ENCODE results near the gene FBXW7. TPM values are rescaled to one million over a fixed set of nuclear protein-coding genes. Genes with fewer than 3 reads are reported as not detected.

Gene FBXW7
- polyA plus RNA-seq, 2 of the 4 experiments (the other 2 are of a cell fraction), result 7.2 to 12.5 TPM

DNA sequence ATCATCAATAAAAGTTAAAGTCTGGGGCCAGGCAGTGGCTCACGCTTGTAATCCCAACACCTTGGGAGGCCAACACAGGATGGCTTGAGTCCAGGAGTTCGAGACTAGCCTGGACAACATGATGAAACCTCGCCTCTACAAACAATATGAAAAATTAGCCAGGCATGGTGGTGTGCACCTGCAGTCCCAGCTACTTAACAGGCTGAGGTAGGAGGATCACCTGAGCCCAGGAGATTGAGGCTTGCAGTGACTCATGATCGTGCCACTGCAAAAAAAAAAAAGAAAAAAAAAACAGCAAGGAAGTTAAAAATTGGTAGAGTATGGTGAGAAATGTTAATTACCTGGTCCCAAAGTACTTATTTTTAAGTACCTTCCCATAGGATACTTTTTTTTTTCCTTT is 27.5 kb downstream of the FBXW7 start:
- FAIRE-seq, result no peak
- Histone ChIP-seq H3K4me1 (0 out of 3 replicates have a peak, but pooled peaks cover 3% of the 10 kb centered on the region), H3K4me3 (no peak overlapping the region), H3K9me3 (no peaks in the 10 kb centered on the region), H3K4me2 (no peak overlapping the region), H3K27ac (no peak overlapping the region)
- 80% methylated on average over 4 of the region's 4 CpGs for WGBS (ENCODE audit: missing lambda C conversion rate)
- CTCF ChIA-PET, result no interaction called here
- POLR2A ChIA-PET, result no interaction called here
- TF ChIP-seq ZNF302 (CRISPR knock-in tag; IDR thresholded peaks at IDR 0.05) (no peak), JUNB (IDR thresholded peaks at IDR 0.05) (no peak), HOXB5 (CRISPR knock-in tag; IDR thresholded peaks at IDR 0.05) (no peak), HEYL (CRISPR knock-in tag; IDR thresholded peaks at IDR 0.05) (no peak), FOXS1 (CRISPR knock-in tag; IDR thresholded peaks at IDR 0.05) (no peak), MAZ (IDR thresholded peaks at IDR 0.05; ENCODE audit: borderline replicate concordance, low read depth, low read length) (no peak), RNF2 (IDR thresholded peaks at IDR 0.05; ENCODE audit: borderline replicate concordance, low read depth) (no peak), BCL3 (IDR thresholded peaks at IDR 0.05) (no peak), RFX5 (IDR thresholded peaks at IDR 0.05) (no peak), SMC3 (IDR thresholded peaks at IDR 0.05) (no peak), EHF (CRISPR knock-in tag; IDR thresholded peaks at IDR 0.05) (no peak), KDM5A (IDR thresholded peaks at IDR 0.05) (no peak), ESRRA (IDR thresholded peaks at IDR 0.05; ENCODE audit: borderline replicate concordance, low read length) (no peak)
- TF ChIP-seq, protein P1, sequence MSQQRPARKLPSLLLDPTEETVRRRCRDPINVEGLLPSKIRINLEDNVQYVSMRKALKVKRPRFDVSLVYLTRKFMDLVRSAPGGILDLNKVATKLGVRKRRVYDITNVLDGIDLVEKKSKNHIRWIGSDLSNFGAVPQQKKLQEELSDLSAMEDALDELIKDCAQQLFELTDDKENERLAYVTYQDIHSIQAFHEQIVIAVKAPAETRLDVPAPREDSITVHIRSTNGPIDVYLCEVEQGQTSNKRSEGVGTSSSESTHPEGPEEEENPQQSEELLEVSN (IDR thresholded peaks at IDR 0.05; ENCODE audit: borderline replicate concordance, low read depth), result no peak
- no peak for DNase-seq (ENCODE audit: low read depth in 1 of 2, low spot score in 1 of 2)
- no peak for ATAC-seq

- no peak overlapping the region for H3K4me3 ChIP-seq
- ChIA-PET POLR2A (no interaction called here), CTCF (interaction anchor here (1.1 kb wide), 1 partner anchor 9 kb away, joined by 3 read pairs; no protein-coding TSS in a partner anchor)
- H3K4me1 ChIP-seq, result peaks cover 8% of the 10 kb centered on the region; the same call in 2 of the 3 replicates
- H3K27ac ChIP-seq, result no peak overlapping the region
- ATAC-seq (no peak), FAIRE-seq (no peak), DNase-seq (ENCODE audit: low read depth in 1 of 2, low spot score in 1 of 2) (no peak)
- TF ChIP-seq POLR2AphosphoS2 (conservative IDR thresholded peaks at IDR 0.05; ENCODE audit: low read length) (no peak), FOSL2 (IDR thresholded peaks at IDR 0.05) (no peak), FOSL2 (CRISPR knock-in tag; IDR thresholded peaks at IDR 0.05) (no peak), KDM1A (IDR thresholded peaks at IDR 0.05; ENCODE audit: low read depth) (no peak), FOSB (CRISPR knock-in tag; IDR thresholded peaks at IDR 0.05) (no peak), HEYL (CRISPR knock-in tag; IDR thresholded peaks at IDR 0.05) (no peak), MAFK (IDR thresholded peaks at IDR 0.05; ENCODE audit: partially characterized antibody) (no peak), HOXA7 (CRISPR knock-in tag; IDR thresholded peaks at IDR 0.05) (no peak), USF2 (IDR thresholded peaks at IDR 0.05) (no peak), RCOR1 (IDR thresholded peaks at IDR 0.05; ENCODE audit: low read depth, low read length) (no peak), BHLHE40 (IDR thresholded peaks at IDR 0.05; ENCODE audit: low read depth, low read length) (no peak)
- TF ChIP-seq, protein P2, sequence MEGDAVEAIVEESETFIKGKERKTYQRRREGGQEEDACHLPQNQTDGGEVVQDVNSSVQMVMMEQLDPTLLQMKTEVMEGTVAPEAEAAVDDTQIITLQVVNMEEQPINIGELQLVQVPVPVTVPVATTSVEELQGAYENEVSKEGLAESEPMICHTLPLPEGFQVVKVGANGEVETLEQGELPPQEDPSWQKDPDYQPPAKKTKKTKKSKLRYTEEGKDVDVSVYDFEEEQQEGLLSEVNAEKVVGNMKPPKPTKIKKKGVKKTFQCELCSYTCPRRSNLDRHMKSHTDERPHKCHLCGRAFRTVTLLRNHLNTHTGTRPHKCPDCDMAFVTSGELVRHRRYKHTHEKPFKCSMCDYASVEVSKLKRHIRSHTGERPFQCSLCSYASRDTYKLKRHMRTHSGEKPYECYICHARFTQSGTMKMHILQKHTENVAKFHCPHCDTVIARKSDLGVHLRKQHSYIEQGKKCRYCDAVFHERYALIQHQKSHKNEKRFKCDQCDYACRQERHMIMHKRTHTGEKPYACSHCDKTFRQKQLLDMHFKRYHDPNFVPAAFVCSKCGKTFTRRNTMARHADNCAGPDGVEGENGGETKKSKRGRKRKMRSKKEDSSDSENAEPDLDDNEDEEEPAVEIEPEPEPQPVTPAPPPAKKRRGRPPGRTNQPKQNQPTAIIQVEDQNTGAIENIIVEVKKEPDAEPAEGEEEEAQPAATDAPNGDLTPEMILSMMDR (IDR thresholded peaks at IDR 0.05), result no peak
- TF ChIP-seq, protein P3, sequence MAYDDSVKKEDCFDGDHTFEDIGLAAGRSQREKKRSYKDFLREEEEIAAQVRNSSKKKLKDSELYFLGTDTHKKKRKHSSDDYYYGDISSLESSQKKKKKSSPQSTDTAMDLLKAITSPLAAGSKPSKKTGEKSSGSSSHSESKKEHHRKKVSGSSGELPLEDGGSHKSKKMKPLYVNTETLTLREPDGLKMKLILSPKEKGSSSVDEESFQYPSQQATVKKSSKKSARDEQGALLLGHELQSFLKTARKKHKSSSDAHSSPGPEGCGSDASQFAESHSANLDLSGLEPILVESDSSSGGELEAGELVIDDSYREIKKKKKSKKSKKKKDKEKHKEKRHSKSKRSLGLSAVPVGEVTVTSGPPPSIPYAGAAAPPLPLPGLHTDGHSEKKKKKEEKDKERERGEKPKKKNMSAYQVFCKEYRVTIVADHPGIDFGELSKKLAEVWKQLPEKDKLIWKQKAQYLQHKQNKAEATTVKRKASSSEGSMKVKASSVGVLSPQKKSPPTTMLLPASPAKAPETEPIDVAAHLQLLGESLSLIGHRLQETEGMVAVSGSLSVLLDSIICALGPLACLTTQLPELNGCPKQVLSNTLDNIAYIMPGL (CRISPR knock-in tag; IDR thresholded peaks at IDR 0.05; ENCODE audit: borderline replicate concordance), result no peak
- TF ChIP-seq, protein P4, sequence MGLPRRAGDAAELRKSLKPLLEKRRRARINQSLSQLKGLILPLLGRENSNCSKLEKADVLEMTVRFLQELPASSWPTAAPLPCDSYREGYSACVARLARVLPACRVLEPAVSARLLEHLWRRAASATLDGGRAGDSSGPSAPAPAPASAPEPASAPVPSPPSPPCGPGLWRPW (IDR thresholded peaks at IDR 0.05), result no peak
- H3K4me2 ChIP-seq, result no peak overlapping the region
- no peaks in the 10 kb centered on the region for H3K9me3 ChIP-seq
Measured at GRCh38 chr4:152503653-152504290, 32.1 kb downstream of the FBXW7 start.

All from A549 (cell line).